KMS-11 (cell line): ENCODE data around the gene ZBTB7C.

Source experiments
- H2AFZ ChIP-seq: fragments of 200-600 bp; sonication (generic); 2 replicates; pipeline ENCODE4 v1.6.1; 2016; ENCODE audit warnings: antibody characterized with exemption, mixed run types, low read depth
- H3K27ac ChIP-seq: fragments of 200-600 bp; sonication (generic); 2 replicates; pipeline ENCODE4 v1.6.1; 2016; ENCODE audit warnings: mild to moderate bottlenecking, mixed run types
- H3K27me3 ChIP-seq: fragments of 200-600 bp; sonication (generic); 2 replicates; pipeline ENCODE4 v1.6.1; 2017; ENCODE audit warnings: mild to moderate bottlenecking, low read depth, mixed run types, moderate library complexity; ENCODE audit not compliant: insufficient read depth
- H3K36me3 ChIP-seq: fragments of 200-600 bp; sonication (generic); 2 replicates; pipeline ENCODE4 v1.6.1; 2017; ENCODE audit warnings: mild to moderate bottlenecking, mixed run types; ENCODE audit not compliant: insufficient read depth
- H3K4me1 ChIP-seq: fragments of 200-600 bp; sonication (generic); 2 replicates; pipeline ENCODE4 v1.6.1; 2016; ENCODE audit warnings: mild to moderate bottlenecking, low read depth, mixed run types; ENCODE audit not compliant: poor library complexity, severe bottlenecking
- H3K4me2 ChIP-seq: fragments of 200-600 bp; sonication (generic); 2 replicates; pipeline ENCODE4 v1.7.0; 2016; ENCODE audit warnings: mild to moderate bottlenecking, mixed run types
- H3K4me3 ChIP-seq: fragments of 200-600 bp; sonication (generic); IDR thresholded peaks from 2 replicates; pipeline ENCODE4 v1.6.1; 2017; ENCODE audit warnings: low read depth, low read length, mixed read lengths; ENCODE audit not compliant: insufficient read depth
- H3K79me2 ChIP-seq: fragments of 200-600 bp; sonication (generic); 2 replicates; pipeline ENCODE4 v1.6.1; 2016; ENCODE audit warnings: low read depth, mixed run types; ENCODE audit not compliant: insufficient read depth
- H3K9ac ChIP-seq: fragments of 200-600 bp; sonication (generic); 2 replicates; pipeline ENCODE4 v1.6.1; 2016; ENCODE audit warnings: mild to moderate bottlenecking, mixed run types
- H4K20me1 ChIP-seq: fragments of 200-600 bp; sonication (generic); 2 replicates; pipeline ENCODE4 v1.6.1; 2016; ENCODE audit warnings: mild to moderate bottlenecking, mixed run types; ENCODE audit not compliant: insufficient read depth
- CTCF ChIP-seq: fragments of 200-600 bp; sonication (generic); conservative IDR thresholded peaks from 2 replicates; pipeline ENCODE4 v1.6.1; 2017; ENCODE audit warnings: low read depth, mild to moderate bottlenecking, antibody characterized with exemption, low read length, moderate library complexity, mixed read lengths

Gene ZBTB7C

GRCh38 chr18:48003426-48004349 is 405.5 kb downstream of the ZBTB7C start:
- Histone ChIP-seq H3K79me2 (no peaks in the 10 kb centered on the region), H3K9ac (no peak overlapping the region), H3K36me3 (no peaks in the 10 kb centered on the region), H2AFZ (no peak overlapping the region), H3K4me3 (no peak overlapping the region), H3K4me2 (no peak overlapping the region), H3K27me3 (no peaks in the 10 kb centered on the region), H3K27ac (no peak overlapping the region), H4K20me1 (no peaks in the 10 kb centered on the region), H3K4me1 (no peaks in the 10 kb centered on the region)
- TF ChIP-seq CTCF, result no peak

- Histone ChIP-seq H3K79me2 (no peaks in the 10 kb centered on the region), H3K4me3 (no peak overlapping the region), H3K27ac (no peak overlapping the region), H3K4me2 (no peak overlapping the region), H3K36me3 (no peaks in the 10 kb centered on the region), H3K9ac (no peak overlapping the region), H3K27me3 (no peaks in the 10 kb centered on the region), H3K4me1 (no peaks in the 10 kb centered on the region), H4K20me1 (no peaks in the 10 kb centered on the region), H2AFZ (no peak overlapping the region)
- TF ChIP-seq CTCF, result no peak
These were observed 406.2 kb downstream of the ZBTB7C start for GRCh38 chr18:48002933-48003365.

- no peak for TF ChIP-seq CTCF
- Histone ChIP-seq H3K4me2 (no peak overlapping the region), H3K9ac (no peak overlapping the region)
These were observed 408.5 kb downstream of the ZBTB7C start for GRCh38 chr18:48000701-48001100.

GRCh38 chr18:47999801-48000248 is 409.4 kb downstream of the ZBTB7C start:
- Histone ChIP-seq H3K27ac (no peak overlapping the region), H3K4me2 (no peak overlapping the region), H3K36me3 (no peaks in the 10 kb centered on the region), H3K79me2 (no peaks in the 10 kb centered on the region), H3K4me3 (no peak overlapping the region), H3K27me3 (no peaks in the 10 kb centered on the region), H3K4me1 (no peaks in the 10 kb centered on the region), H2AFZ (no peak overlapping the region), H4K20me1 (no peaks in the 10 kb centered on the region), H3K9ac (no peak overlapping the region)
- TF ChIP-seq CTCF, result no peak

More at GRCh38 chr18:48000701-48001100, 408.5 kb downstream of the ZBTB7C start:
- Histone ChIP-seq H3K27ac (no peak overlapping the region), H3K79me2 (no peaks in the 10 kb centered on the region), H3K36me3 (no peaks in the 10 kb centered on the region), H3K27me3 (no peaks in the 10 kb centered on the region), H4K20me1 (no peaks in the 10 kb centered on the region), H3K4me1 (no peaks in the 10 kb centered on the region), H2AFZ (no peak overlapping the region), H3K4me3 (no peak overlapping the region)
